Glomerular endothelial cell (primary cell): Measurements from ENCODE around the gene CACNB2. TPM values are rescaled to one million over a fixed set of nuclear protein-coding genes. Genes with fewer than 3 reads are reported as not detected.

Source experiments
- total RNA-seq: library from RNA; depleted of rRNA; stranded (reverse); fragments of >200 nt; gene quantifications from 2 replicates; pipeline ENCODE4 v1.2.3, GENCODE V29; 2015

Gene CACNB2
- total RNA-seq, 1 donor from 2014 or later, result not detected

Other genes with a start within 250 kb of the CACNB2 start
- not detected in 2 replicates for gene SLC39A12, start 188.5 kb upstream of the CACNB2 start, total RNA-seq